SK-N-SH (cell line): ENCODE results near the gene BAIAP2. TPM values are rescaled to one million over a fixed set of nuclear protein-coding genes. Genes with fewer than 3 reads are reported as not detected.

Experiments used
- CTCF ChIA-PET: fragments of 300-600, 350-600 bp; formaldehyde crosslinking; extraction: SDS; loops from one replicate; lab custom pipeline; 2021; lab: Yijun Ruan, JAX
- POLR2A ChIA-PET: fragments of 350-600 bp; sonication (Branson Sonifier 250); formaldehyde crosslinking; extraction: SDS; loops from one replicate; lab custom pipeline; 2020; ENCODE audit warnings: antibody characterized with exemption, inconsistent platforms; lab: Yijun Ruan, JAX
- DNase-seq: peaks from one replicate; pipeline ENCODE4 v3.0.0; 2012
- H2AFZ ChIP-seq: fragments of 200-600 bp; sonication (generic); 2 replicates; pipeline ENCODE4 v1.8.1; 2016; ENCODE audit warnings: antibody characterized with exemption, mild to moderate bottlenecking, low read depth
- H3F3A ChIP-seq: fragments of 200-600 bp; sonication (generic); replicated peaks from 2 replicates; pipeline ENCODE3; 2016; ENCODE audit warnings: antibody characterized with exemption, mild to moderate bottlenecking; ENCODE audit not compliant: insufficient read depth
- H3K27ac ChIP-seq, 2 experiments: fragments of 200-500 bp in 1 of 2; fragments of 200-600 bp in 1 of 2; sonication (Bioruptor generic) in 1 of 2; sonication (generic), shearing (Covaris generic) in 1 of 2; 2 replicates each; pipeline versions ENCODE4 v1.5.1 to v1.6.1; 2014 to 2016; ENCODE audit warnings: low read depth in 2 of 2, inconsistent platforms in 1 of 2, low read length in 1 of 2, mild to moderate bottlenecking in 1 of 2, mixed read lengths in 1 of 2
- H3K27me3 ChIP-seq: fragments of 200-600 bp; sonication (generic), shearing (Covaris generic); 2 replicates; pipeline ENCODE4 v1.6.1; 2016; ENCODE audit warnings: mixed run types; ENCODE audit not compliant: insufficient read depth
- H3K36me3 ChIP-seq, 2 experiments: fragments of 200-500 bp in 1 of 2; fragments of 200-600 bp in 1 of 2; sonication (Bioruptor generic) in 1 of 2; sonication (generic) in 1 of 2; replicated peaks in 1 of 2; 2 replicates each; pipeline versions ENCODE3 to v1.5.1; 2014 to 2016; ENCODE audit warnings: low read length in 1 of 2, mild to moderate bottlenecking in 1 of 2; ENCODE audit not compliant: insufficient read depth in 2 of 2, control insufficient read depth in 1 of 2
- H3K4me1 ChIP-seq, 2 experiments: fragments of 200-500 bp in 1 of 2; fragments of 200-600 bp in 1 of 2; sonication (Bioruptor generic) in 1 of 2; sonication (generic), shearing (Covaris generic) in 1 of 2; 2 replicates each; pipeline versions ENCODE4 v1.5.1 to v1.6.1; 2014 to 2016; ENCODE audit warnings: low read depth in 1 of 2, low read length in 1 of 2, mixed run types in 1 of 2; ENCODE audit not compliant: insufficient read depth in 2 of 2, control insufficient read depth in 1 of 2
- H3K4me2 ChIP-seq: fragments of 200-600 bp; sonication (generic), shearing (Covaris generic); 2 replicates; pipeline ENCODE4 v1.6.1; 2017; ENCODE audit warnings: mixed run types
- H3K4me3 ChIP-seq, 2 experiments: fragments of 200-500 bp in 1 of 2; fragments of 200-600 bp in 1 of 2; sonication (Bioruptor generic) in 1 of 2; sonication (generic), shearing (Covaris generic) in 1 of 2; 2 replicates each; pipeline versions ENCODE4 v1.5.1 to v1.8.1; 2014 to 2016; ENCODE audit warnings: low read depth in 2 of 2, inconsistent platforms in 1 of 2, low read length in 1 of 2, mild to moderate bottlenecking in 1 of 2, mixed read lengths in 1 of 2, moderate library complexity in 1 of 2
- H3K79me2 ChIP-seq: fragments of 200-600 bp; sonication (generic); 2 replicates; pipeline ENCODE4 v1.8.1; 2017; ENCODE audit warnings: mild to moderate bottlenecking; ENCODE audit not compliant: insufficient read depth
- H3K9ac ChIP-seq: fragments of 200-600 bp; sonication (generic); 2 replicates; pipeline ENCODE4 v1.6.1; 2017; ENCODE audit warnings: mixed run types
- H3K9me2 ChIP-seq: fragments of 200-600 bp; sonication (generic); 2 replicates; pipeline ENCODE4 v1.6.1; 2017; ENCODE audit warnings: mixed run types
- H3K9me3 ChIP-seq: fragments of 200-600 bp; sonication (generic); 2 replicates; pipeline ENCODE4 v1.6.1; 2017; ENCODE audit warnings: mixed run types, mild to moderate bottlenecking, moderate library complexity
- H4K20me1 ChIP-seq: fragments of 200-600 bp; sonication (generic); 2 replicates; pipeline ENCODE4 v1.6.1; 2017; ENCODE audit warnings: mild to moderate bottlenecking, mixed run types; ENCODE audit not compliant: insufficient read depth
- CHD2 ChIP-seq: fragments of 150-350 bp; IDR thresholded peaks from 2 replicates; pipeline ENCODE4 v1.6.1; 2018; ENCODE audit warnings: low read length; ENCODE audit not compliant: partially characterized antibody
- CTCF ChIP-seq: fragments of 200-600 bp; sonication (generic); IDR thresholded peaks from 2 replicates; pipeline ENCODE4 v1.6.1; 2017; ENCODE audit warnings: antibody characterized with exemption, mild to moderate bottlenecking, moderate library complexity
- ELF1 ChIP-seq: IDR thresholded peaks from 2 replicates; pipeline ENCODE4 v1.4.0; 2012
- EZH2phosphoT487 ChIP-seq: fragments of 200-600 bp; sonication (generic); IDR thresholded peaks from 2 replicates; pipeline ENCODE4 v1.6.1; 2017; ENCODE audit warnings: low read depth, mixed run types, mild to moderate bottlenecking, antibody characterized with exemption, moderate library complexity, borderline replicate concordance
- FOSL2 ChIP-seq: IDR thresholded peaks from 2 replicates; pipeline ENCODE4 v1.4.0; 2012; ENCODE audit warnings: low read depth, mild to moderate bottlenecking, moderate library complexity, borderline replicate concordance
- FOXJ3 ChIP-seq: sonication (generic); formaldehyde crosslinking; IDR thresholded peaks from 2 replicates; pipeline ENCODE4 v1.5.1; 2020; ENCODE audit warnings: mild to moderate bottlenecking, missing genetic modification reagents
- FOXM1 ChIP-seq: IDR thresholded peaks from 2 replicates; pipeline ENCODE4 v1.4.0; 2012; ENCODE audit warnings: low read depth, mild to moderate bottlenecking
- MEF2A ChIP-seq: IDR thresholded peaks from 2 replicates; pipeline ENCODE4 v1.4.0; 2012; ENCODE audit warnings: low read depth, borderline replicate concordance
- MXI1 ChIP-seq: IDR thresholded peaks from 2 replicates; pipeline ENCODE4 v1.6.1; 2012; ENCODE audit warnings: mild to moderate bottlenecking, low read depth, low read length, improper control_type of control experiment
- NFIC ChIP-seq: IDR thresholded peaks from 2 replicates; pipeline ENCODE4 v1.4.0; 2012; ENCODE audit warnings: borderline replicate concordance
- PBX3 ChIP-seq: IDR thresholded peaks from 2 replicates; pipeline ENCODE4; 2012
- RAD21 ChIP-seq: IDR thresholded peaks from 2 replicates; pipeline ENCODE4 v1.6.1; 2012; ENCODE audit warnings: mild to moderate bottlenecking, low read length
- RFX5 ChIP-seq: IDR thresholded peaks from 2 replicates; pipeline ENCODE4 v1.6.1; 2012; ENCODE audit warnings: mild to moderate bottlenecking, improper control_type of control experiment, low read length
- SMC3 ChIP-seq: IDR thresholded peaks from 2 replicates; pipeline ENCODE4 v1.6.1; 2012; ENCODE audit warnings: low read depth, low read length, improper control_type of control experiment
- USF2 ChIP-seq: fragments of 150-350 bp; IDR thresholded peaks from 2 replicates; pipeline ENCODE4 v1.6.1; 2017; ENCODE audit warnings: antibody characterized with exemption, low read length, low read depth, borderline replicate concordance
- YY1 ChIP-seq: IDR thresholded peaks from 2 replicates; pipeline ENCODE4 v1.4.0; 2012; ENCODE audit warnings: low read depth, mild to moderate bottlenecking
- WGBS: methylation state at CpG from one replicate; pipeline ENCODE4 v1.1.6; 2017; ENCODE audit warnings: low lambda C conversion rate; 5-methylcytosine and 5-hydroxymethylcytosine counted together
- polyA plus RNA-seq, 3 experiments: library from polyadenylated mRNA; depleted of rRNA; stranded (reverse); fragments of >200 nt; gene quantifications; 2 replicates each; pipeline ENCODE4 v1.2.3, GENCODE V29; 2012

BAIAP2 gene
- polyA plus RNA-seq, 1 of the 3 experiments (the other 2 are of a cell fraction): 19.8 TPM

GRCh38 chr17:81013642-81014041 lies 21.3 kb upstream of the BAIAP2 start:
- Histone ChIP-seq H3K27ac (no peak overlapping the region), H4K20me1 (no peaks in the 10 kb centered on the region), H3K4me3 (no peak overlapping the region), H3F3A (no peaks in the 10 kb centered on the region), H3K9me3 (no peaks in the 10 kb centered on the region; the same call in 1 of the 2 replicates), H3K9ac (no peak overlapping the region), H3K9me2 (no peaks in the 10 kb centered on the region), H3K4me1 (no peaks in the 10 kb centered on the region), H3K4me2 (no peak overlapping the region), H3K79me2 (no peaks in the 10 kb centered on the region), H3K36me3 (no peaks in the 10 kb centered on the region), H2AFZ (no peak overlapping the region), H3K27me3 (peaks cover 22% of the 10 kb centered on the region; the same call in 1 of the 2 replicates)
- DNase-seq: no peak
- CTCF ChIA-PET: interaction anchor here (2.4 to 10.2 kb wide), 2 partner anchors 12 to 88 kb away, joined by 13 to 102 read pairs; no protein-coding TSS in a partner anchor
- WGBS: 67% methylated on average over 6 of the region's 6 CpGs
- POLR2A ChIA-PET: no interaction called here
- TF ChIP-seq CHD2 (no peak), ELF1 (no peak), FOXJ3 (CRISPR knock-in tag) (no peak), YY1 (no peak), FOXM1 (no peak), CTCF (no peak), PBX3 (no peak), RAD21 (no peak), FOSL2 (no peak), NFIC (no peak), MEF2A (no peak), SMC3 (no peak), USF2 (no peak), MXI1 (no peak)

GRCh38 chr17:81015136-81015535 lies 19.8 kb upstream of the BAIAP2 start:
- no peak overlapping the region for H3K4me2 ChIP-seq
- TF ChIP-seq EZH2phosphoT487 (no peak), RFX5 (no peak)
- no peaks in the 10 kb centered on the region for H3K4me1 ChIP-seq
- 57% methylated on average over 1 of the region's 1 CpG for WGBS
- H3K4me3 ChIP-seq: no peak overlapping the region
- no peaks in the 10 kb centered on the region; the same call in 1 of the 2 replicates for H3K9me3 ChIP-seq
- H3K9me2 ChIP-seq: no peaks in the 10 kb centered on the region
- no peak overlapping the region for H2AFZ ChIP-seq
- H3K79me2 ChIP-seq: no peaks in the 10 kb centered on the region
- H3K36me3 ChIP-seq: no peaks in the 10 kb centered on the region
- H3K9ac ChIP-seq: no peak overlapping the region
- no peak overlapping the region for H3K27ac ChIP-seq
- POLR2A ChIA-PET: interaction anchor here (0.5 kb wide), 1 partner anchor 283 kb away, joined by 5 read pairs; no protein-coding TSS in a partner anchor
- CTCF ChIA-PET: interaction anchor here (0.7 to 10.2 kb wide), 6 partner anchors 11 to 588 kb away, joined by 3 to 102 read pairs (median 6); no protein-coding TSS in a partner anchor
- peaks cover 10% of the 10 kb centered on the region for H3K27me3 ChIP-seq
- no peak for DNase-seq
- H4K20me1 ChIP-seq: no peaks in the 10 kb centered on the region
- no peaks in the 10 kb centered on the region for H3F3A ChIP-seq
